Epidermal melanocyte (primary cell): Measurements from ENCODE around the gene SOD1.
A peak's percentile ranks its signal among the peaks of the same experiment; 100 is the strongest.
"Not testable (repeated sequence)": the region's sequence is repeated elsewhere in the genome, so short reads cannot be mapped to it uniquely, and the experiment has no call there.

Experiments used
- DNase-seq: peaks from one replicate; pipeline ENCODE4 v3.0.0; 2011; ENCODE audit warnings: low spot score; ENCODE audit not compliant: insufficient read length

SOD1 gene

GRCh38 chr21:31659536-31660258 is at the start of gene SOD1:
TSS of gene SOD1 (plus strand) at chr21:31659693. CDS start at chr21:31659770, 77 bp downstream.
- peak; percentile 95 for DNase-seq

GRCh38 chr21:31611445-31611844 is 48.0 kb upstream of the SOD1 start:
- no peak for DNase-seq

- peak; percentile 29 for DNase-seq
Measured at GRCh38 chr21:31612894-31613785, 46.4 kb upstream of the SOD1 start.

- DNase-seq: no peak
Measured at GRCh38 chr21:31614705-31615104, 44.8 kb upstream of the SOD1 start.

GRCh38 chr21:31616216-31616615 is 43.3 kb upstream of the SOD1 start:
- DNase-seq: no peak

GRCh38 chr21:31618696-31619430 is 40.6 kb upstream of the SOD1 start:
- no peak for DNase-seq

- no peak for DNase-seq
Measured at GRCh38 chr21:31622397-31622796, 37.1 kb upstream of the SOD1 start.

- no peak for DNase-seq
Measured at GRCh38 chr21:31623664-31624063, 35.8 kb upstream of the SOD1 start.

- DNase-seq: no peak
Measured at GRCh38 chr21:31624181-31624580, 35.3 kb upstream of the SOD1 start.

GRCh38 chr21:31624961-31625491 is 34.5 kb upstream of the SOD1 start:
- DNase-seq: no peak

- DNase-seq: no peak
Measured at GRCh38 chr21:31629972-31630711, 29.4 kb upstream of the SOD1 start.

GRCh38 chr21:31631881-31632280 is 27.6 kb upstream of the SOD1 start:
- not testable (repeated sequence) for DNase-seq

GRCh38 chr21:31634993-31635392 is 24.5 kb upstream of the SOD1 start:
- no peak for DNase-seq

- DNase-seq: no peak
Measured at GRCh38 chr21:31636874-31637273, 22.6 kb upstream of the SOD1 start.

GRCh38 chr21:31641416-31641922 is 18.0 kb upstream of the SOD1 start:
- DNase-seq: no peak

GRCh38 chr21:31644643-31645042 is 14.8 kb upstream of the SOD1 start:
- DNase-seq: no peak

GRCh38 chr21:31647650-31648049 is 11.8 kb upstream of the SOD1 start:
- no peak for DNase-seq

GRCh38 chr21:31650930-31651329 is 8.6 kb upstream of the SOD1 start:
- DNase-seq: no peak

- DNase-seq: not testable (repeated sequence)
Measured at GRCh38 chr21:31651491-31651890, 8.0 kb upstream of the SOD1 start.

- no peak for DNase-seq
Measured at GRCh38 chr21:31654340-31654739, 5.2 kb upstream of the SOD1 start.
